GM21526 (cell line): ENCODE data around the gene NUP214.
"Not testable (repeated sequence)": the region's sequence is repeated elsewhere in the genome, so short reads cannot be mapped to it uniquely, and the experiment has no call there.

ENCODE experiments used
- ATAC-seq: cut with Tn5 transposase; IDR thresholded peaks from one replicate; pipeline ENCODE4 v1.9.1; 2021; ENCODE audit warnings: moderate library complexity; ENCODE audit not compliant: unreplicated experiment, low FRiP score

The NUP214 gene

DNA sequence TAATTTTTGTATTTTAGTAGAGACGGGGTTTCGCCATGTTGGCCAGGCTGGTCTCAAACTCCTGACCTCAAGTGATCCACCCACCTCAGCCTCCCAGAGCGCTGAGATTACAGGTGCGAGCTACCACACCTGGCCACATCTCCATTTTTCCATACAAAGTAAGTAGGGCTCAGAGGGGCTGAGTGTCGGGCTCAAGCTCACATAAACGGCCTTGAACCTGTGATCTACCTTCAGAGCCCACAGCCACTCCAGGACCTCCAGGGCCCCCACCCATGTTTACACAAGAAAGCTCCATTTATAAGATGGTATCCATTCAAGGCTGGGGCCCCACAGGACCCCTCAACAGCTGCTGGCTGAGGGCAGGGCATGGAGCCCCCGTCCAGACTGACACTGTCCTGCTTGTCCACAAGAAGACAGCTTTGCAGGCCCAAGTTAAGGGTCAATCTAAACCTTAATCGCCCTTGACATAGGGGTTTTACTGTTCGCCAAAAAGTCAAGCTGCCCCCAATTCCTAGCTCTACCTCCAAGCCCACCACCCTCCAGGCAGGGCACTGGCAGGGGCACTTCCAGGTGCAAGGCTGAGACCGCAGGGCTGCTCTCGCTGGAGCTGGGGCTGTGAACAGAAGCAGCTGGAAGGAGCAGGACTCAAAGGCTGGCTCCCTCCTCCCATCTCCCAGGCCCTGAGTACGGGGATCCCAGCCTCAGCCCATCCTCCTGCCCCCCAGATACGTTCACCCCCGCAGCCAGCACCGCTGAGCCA lies 132.1 kb downstream of the NUP214 start:
- ATAC-seq: no peak

DNA sequence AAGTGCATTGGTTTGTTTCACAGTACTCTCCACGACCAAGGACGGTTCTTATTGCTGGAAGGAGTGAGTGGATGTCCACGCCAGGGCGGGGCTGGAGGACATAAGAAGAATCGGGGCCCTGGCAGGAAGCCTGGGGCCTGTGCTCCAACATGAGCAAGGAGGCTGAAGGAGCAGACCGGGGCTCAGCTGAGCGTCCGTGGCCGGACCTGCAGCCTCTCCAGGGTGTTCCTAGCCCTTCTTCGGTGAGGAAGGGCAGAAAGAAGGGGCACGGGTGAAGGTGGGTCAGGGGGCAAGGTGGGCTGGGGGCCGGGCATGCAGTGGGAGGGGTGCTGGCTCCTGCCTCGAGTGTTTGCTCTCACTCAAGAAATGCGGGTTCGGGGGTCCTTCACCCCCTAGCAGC lies 132.8 kb downstream of the NUP214 start:
- ATAC-seq: no peak

DNA sequence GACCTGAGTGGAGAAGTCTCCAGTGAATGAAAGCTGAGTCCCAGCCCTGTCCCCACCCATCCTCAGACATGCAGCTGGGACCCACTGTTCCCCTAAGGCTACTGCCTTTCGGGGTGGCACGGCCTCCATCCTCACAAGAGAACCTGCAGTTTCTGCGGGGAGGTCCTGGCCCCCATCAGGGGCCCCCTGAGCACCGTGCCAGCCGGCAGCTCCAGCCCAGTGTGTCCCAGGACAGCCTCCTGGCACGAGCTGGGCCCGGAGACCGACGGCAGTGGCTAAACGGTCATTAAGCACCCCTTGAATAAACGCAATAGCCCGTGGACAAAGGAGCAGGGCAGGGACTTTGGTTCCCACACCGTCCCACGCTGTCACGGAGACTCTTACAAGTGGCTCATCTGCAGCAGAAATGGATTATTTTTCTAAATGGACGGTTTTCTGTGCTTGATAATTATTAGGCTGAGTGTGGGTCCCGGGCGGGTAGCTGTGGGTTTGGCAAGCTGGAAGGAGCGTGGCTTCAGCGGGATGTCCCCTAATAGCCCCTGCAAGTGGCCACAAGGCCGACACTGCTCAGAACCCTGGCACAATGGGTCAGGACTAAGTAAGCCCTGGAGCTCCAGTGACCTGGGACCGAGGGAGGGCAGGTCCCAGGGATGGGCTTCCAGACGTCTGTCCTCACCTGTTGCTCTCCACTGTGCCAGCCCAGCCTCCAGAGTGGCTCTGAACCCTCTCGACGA lies 133.5 kb downstream of the NUP214 start:
- ATAC-seq: no peak

DNA sequence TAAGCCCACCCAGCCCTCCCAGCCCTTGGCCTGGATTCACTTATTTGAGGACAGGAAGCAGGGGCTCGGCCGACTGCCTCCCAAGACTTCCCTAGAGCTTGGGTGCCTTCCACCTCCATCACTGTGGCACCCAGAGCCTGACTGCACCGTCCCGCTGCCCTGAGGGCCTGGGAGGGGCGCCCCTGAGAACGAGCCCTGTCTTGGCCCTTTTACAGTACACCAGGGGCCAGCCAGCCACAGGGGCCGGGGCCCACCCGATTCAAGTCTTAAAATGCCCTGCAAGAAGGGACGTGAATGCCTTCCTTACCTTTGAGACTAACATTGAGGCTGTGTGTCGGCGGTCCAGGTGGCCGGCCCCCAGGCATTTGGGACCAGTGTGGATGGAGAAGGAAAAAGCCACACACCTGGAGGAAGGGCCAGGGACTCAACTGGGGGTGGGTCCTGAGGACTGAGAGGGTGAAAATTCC lies 134.1 kb downstream of the NUP214 start:
- ATAC-seq: no peak

- ATAC-seq: no peak
Measured at GRCh38 chr9:131259916-131260597, 134.7 kb downstream of the NUP214 start.

- no peak for ATAC-seq
Measured at GRCh38 chr9:131260751-131261452, 135.5 kb downstream of the NUP214 start.

DNA sequence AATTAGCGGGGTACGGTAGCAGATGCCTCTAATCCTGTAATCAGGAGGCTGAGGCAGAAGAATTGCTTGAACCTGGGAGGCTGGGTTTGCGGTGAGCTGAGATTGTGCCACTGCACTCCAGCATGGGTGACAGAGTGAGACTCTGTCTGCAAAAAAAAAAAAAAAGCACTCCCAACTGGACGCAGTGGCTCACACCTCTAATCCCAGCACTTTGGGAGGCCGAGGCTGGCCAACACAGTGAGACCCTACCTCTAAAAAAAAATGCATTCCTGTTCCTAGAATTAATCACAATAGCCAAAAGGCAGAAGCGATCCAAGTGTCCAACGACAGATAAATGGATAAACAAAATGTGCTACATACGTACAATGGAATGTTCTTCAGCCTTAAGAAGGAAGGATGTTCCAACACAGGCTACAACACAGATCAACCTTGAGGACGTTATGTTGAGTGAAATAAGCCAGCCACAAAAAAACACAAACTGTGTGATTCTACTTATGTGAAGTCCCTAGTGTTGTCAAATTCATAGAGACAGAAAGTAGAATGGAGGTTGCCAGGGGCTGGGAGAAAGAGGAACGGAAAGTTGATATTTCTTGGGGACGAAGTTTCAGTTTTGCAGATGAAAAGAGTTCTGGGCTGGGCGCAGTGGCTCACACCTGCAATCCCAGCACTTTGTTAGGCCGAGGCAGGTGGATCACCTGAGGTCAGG lies 137.1 kb downstream of the NUP214 start:
- no peak for ATAC-seq

DNA sequence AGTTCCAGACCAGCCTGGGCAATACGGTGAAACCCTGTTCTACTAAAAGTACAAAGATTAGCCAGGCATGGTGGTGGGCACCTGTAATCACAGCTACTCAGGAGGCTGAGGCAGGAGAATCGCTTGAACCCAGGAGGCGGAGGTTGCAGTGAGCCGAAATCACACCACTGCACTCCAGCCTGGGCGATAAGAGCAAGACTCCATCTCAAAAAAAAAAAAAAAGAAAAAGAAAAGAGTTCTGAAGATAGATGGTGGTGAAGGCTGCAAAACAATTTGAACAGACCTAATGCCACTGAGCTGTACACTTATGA lies 137.6 kb downstream of the NUP214 start:
- ATAC-seq: not testable (repeated sequence)

- no peak for ATAC-seq
Measured at GRCh38 chr9:131263701-131264100, 138.3 kb downstream of the NUP214 start.

DNA sequence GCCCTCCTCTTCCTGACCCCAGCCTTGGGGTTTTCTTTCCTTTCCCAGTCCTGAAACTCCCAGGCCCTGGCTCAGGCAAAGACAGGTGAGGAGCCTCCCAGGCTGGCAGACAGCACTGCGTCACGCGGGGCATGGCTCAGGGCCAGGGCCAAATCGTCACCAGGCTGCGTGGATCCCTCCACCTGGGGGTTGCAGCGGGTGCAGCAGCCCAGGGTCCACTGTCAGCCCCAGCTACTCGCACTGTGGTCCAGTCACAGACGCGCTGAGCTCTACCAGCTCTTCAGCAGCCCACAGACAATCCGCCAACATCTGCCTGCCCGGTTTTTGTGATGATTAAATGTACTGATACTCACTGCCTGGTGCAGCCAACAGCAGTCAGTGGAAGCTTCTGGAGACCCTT lies 138.8 kb downstream of the NUP214 start:
- ATAC-seq: no peak

DNA sequence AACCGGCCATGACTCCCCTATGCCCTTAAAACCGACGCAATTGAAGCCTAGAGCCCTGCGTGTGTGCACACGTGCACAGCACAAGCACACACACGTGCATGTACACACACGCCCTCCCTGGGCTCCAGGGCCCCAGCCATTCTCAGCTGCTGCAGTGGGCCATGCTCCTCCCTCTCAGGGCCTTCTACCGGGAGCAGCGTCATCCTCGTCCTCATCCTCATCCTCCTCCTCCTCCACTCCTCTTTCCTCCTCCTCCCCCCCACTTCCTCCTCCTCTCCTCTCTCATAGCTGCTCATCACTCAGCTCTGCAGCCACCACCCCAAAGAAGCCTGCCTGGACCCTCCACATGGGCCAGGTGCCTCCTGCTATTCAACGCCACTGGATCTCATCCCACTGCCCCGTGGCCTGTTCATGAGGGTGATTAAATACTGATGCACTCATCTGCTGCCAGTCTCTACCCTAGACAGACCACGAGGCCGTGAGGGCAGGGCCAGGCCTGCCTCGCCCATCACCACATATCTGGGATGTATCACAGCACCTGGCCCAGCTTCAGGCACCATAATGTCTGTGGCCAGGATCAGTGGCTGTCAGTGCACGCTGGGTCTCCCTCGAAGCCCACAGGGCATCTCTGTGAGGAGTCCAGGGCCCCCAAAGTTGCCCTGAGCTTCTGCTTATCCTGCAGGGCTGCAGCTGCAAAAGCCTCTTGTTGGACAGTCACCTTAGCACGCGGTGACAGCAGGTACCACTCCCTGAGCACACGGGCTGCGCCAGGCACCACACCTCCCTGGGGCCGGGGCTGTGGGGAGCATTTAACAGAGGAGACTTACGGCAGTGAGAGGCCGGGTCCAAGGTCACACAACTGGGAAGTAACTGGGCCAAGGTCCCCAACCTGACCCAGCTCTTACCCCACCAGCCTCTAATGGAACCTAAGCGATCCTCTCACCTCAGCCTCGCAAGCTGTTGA lies 141.2 kb downstream of the NUP214 start:
- ATAC-seq: no peak

- ATAC-seq: no peak
Measured at GRCh38 chr9:131270171-131271015, 145.0 kb downstream of the NUP214 start.

DNA sequence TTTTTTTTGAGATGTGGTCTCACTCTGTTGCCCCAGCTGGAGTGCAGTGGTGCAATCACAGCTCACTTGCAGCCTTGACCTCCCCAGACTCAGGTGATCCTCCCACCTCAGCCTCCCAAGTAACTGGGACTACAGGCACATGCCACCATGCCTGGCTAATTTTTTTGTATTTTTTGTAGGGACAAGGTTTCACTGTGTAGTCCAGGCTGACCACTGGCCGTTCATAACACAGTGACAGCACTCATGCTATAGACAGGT lies 145.6 kb downstream of the NUP214 start:
- not testable (repeated sequence) for ATAC-seq

- no peak for ATAC-seq
Measured at GRCh38 chr9:131271506-131271931, 146.1 kb downstream of the NUP214 start.

- no peak for ATAC-seq
Measured at GRCh38 chr9:131272212-131272611, 146.8 kb downstream of the NUP214 start.

DNA sequence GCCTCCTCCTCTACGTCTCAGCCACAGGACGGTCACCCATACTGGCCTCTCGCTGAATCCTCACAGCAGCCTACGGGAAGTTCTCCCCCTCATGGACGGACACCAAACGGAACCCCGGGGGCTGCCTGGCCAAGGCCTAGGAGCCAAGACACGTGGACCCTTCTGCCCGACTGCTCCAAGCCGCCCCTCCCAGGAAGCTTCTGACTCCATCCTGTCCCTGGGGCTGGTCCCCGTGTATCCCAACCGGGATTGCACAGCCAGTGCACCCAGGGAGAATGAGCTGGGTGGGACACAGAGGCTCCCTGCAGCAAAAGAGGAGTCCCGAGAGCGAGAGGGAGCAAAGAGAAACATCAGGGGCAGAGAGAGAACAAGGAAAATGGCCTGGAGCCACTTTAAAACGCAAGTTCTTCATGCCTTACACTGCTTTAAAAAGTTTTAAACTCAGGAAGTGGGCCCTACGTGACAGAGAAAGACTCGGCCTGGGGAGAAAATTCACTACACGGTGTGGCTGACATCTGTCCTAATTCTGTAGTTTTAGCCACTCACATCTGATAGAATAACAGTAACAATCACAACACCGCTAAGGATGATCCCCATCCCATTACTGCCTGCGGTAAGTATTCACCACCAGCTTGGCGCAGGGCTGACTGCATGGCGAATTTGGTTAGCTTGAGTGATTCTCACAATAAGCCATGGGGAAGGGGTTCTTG lies 147.9 kb downstream of the NUP214 start:
- ATAC-seq: no peak

GRCh38 chr9:131273856-131274673 lies 148.7 kb downstream of the NUP214 start:
- no peak for ATAC-seq
